KMS-11 (cell line): Measurements from ENCODE around the gene MOB3B.

Experiments
- H2AFZ ChIP-seq: fragments of 200-600 bp; sonication (generic); 2 replicates; pipeline ENCODE4 v1.6.1; 2016; ENCODE audit warnings: antibody characterized with exemption, mixed run types, low read depth
- H3K27ac ChIP-seq: fragments of 200-600 bp; sonication (generic); 2 replicates; pipeline ENCODE4 v1.6.1; 2016; ENCODE audit warnings: mild to moderate bottlenecking, mixed run types
- H3K27me3 ChIP-seq: fragments of 200-600 bp; sonication (generic); 2 replicates; pipeline ENCODE4 v1.6.1; 2017; ENCODE audit warnings: mild to moderate bottlenecking, low read depth, mixed run types, moderate library complexity; ENCODE audit not compliant: insufficient read depth
- H3K36me3 ChIP-seq: fragments of 200-600 bp; sonication (generic); 2 replicates; pipeline ENCODE4 v1.6.1; 2017; ENCODE audit warnings: mild to moderate bottlenecking, mixed run types; ENCODE audit not compliant: insufficient read depth
- H3K4me1 ChIP-seq: fragments of 200-600 bp; sonication (generic); 2 replicates; pipeline ENCODE4 v1.6.1; 2016; ENCODE audit warnings: mild to moderate bottlenecking, low read depth, mixed run types; ENCODE audit not compliant: poor library complexity, severe bottlenecking
- H3K4me2 ChIP-seq: fragments of 200-600 bp; sonication (generic); 2 replicates; pipeline ENCODE4 v1.7.0; 2016; ENCODE audit warnings: mild to moderate bottlenecking, mixed run types
- H3K4me3 ChIP-seq: fragments of 200-600 bp; sonication (generic); IDR thresholded peaks from 2 replicates; pipeline ENCODE4 v1.6.1; 2017; ENCODE audit warnings: low read depth, low read length, mixed read lengths; ENCODE audit not compliant: insufficient read depth
- H3K79me2 ChIP-seq: fragments of 200-600 bp; sonication (generic); 2 replicates; pipeline ENCODE4 v1.6.1; 2016; ENCODE audit warnings: low read depth, mixed run types; ENCODE audit not compliant: insufficient read depth
- H3K9ac ChIP-seq: fragments of 200-600 bp; sonication (generic); 2 replicates; pipeline ENCODE4 v1.6.1; 2016; ENCODE audit warnings: mild to moderate bottlenecking, mixed run types
- H4K20me1 ChIP-seq: fragments of 200-600 bp; sonication (generic); 2 replicates; pipeline ENCODE4 v1.6.1; 2016; ENCODE audit warnings: mild to moderate bottlenecking, mixed run types; ENCODE audit not compliant: insufficient read depth
- CTCF ChIP-seq: fragments of 200-600 bp; sonication (generic); conservative IDR thresholded peaks from 2 replicates; pipeline ENCODE4 v1.6.1; 2017; ENCODE audit warnings: low read depth, mild to moderate bottlenecking, antibody characterized with exemption, low read length, moderate library complexity, mixed read lengths

The MOB3B gene

GRCh38 chr9:27377147-27377807, 152.3 kb downstream of the MOB3B start:
- no peak overlapping the region for H3K4me2 ChIP-seq
- H3K27me3 ChIP-seq, result no peaks in the 10 kb centered on the region
- no peak overlapping the region for H3K4me3 ChIP-seq
- no peaks in the 10 kb centered on the region for H4K20me1 ChIP-seq
- no peaks in the 10 kb centered on the region for H3K79me2 ChIP-seq
- H2AFZ ChIP-seq, result no peak overlapping the region
- no peak overlapping the region for H3K9ac ChIP-seq
- H3K27ac ChIP-seq, result no peak overlapping the region
- no peaks in the 10 kb centered on the region for H3K36me3 ChIP-seq
- TF ChIP-seq CTCF, result no peak
- H3K4me1 ChIP-seq, result no peaks in the 10 kb centered on the region

- Histone ChIP-seq H3K4me1 (no peaks in the 10 kb centered on the region), H3K9ac (no peak overlapping the region), H3K4me2 (no peak overlapping the region), H3K27me3 (peaks cover 8% of the 10 kb centered on the region), H3K4me3 (no peak overlapping the region), H3K79me2 (no peaks in the 10 kb centered on the region), H3K36me3 (no peaks in the 10 kb centered on the region), H4K20me1 (no peaks in the 10 kb centered on the region), H2AFZ (no peak overlapping the region), H3K27ac (no peak overlapping the region)
- no peak for TF ChIP-seq CTCF
These were observed 155.8 kb downstream of the MOB3B start for GRCh38 chr9:27373851-27374250.

DNA sequence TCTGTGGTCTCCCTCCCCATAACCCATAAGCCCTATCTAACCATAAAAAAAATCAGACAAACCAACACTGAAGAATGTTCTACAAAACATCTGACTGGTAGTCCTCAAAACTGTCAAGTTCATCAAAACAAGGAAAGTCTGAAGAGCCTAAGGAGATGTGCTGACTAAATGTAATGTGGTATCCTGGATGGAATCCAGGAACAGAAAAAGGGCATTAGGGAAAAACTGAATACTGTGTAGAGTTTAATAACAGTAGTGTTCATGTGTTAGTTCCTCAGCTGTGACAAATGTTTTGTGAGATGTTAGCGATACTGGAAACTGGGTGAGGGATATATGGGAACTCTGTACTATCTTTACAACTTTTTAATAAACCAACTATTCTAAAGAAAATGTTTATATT, 157.0 kb downstream of the MOB3B start:
- no peak for TF ChIP-seq CTCF
- Histone ChIP-seq H3K4me1 (peaks cover 4% of the 10 kb centered on the region), H3K27ac (no peak overlapping the region), H3K79me2 (no peaks in the 10 kb centered on the region), H3K4me2 (no peak overlapping the region), H3K9ac (no peak overlapping the region), H4K20me1 (no peaks in the 10 kb centered on the region), H3K27me3 (peaks cover 21% of the 10 kb centered on the region), H3K36me3 (no peaks in the 10 kb centered on the region), H2AFZ (no peak overlapping the region), H3K4me3 (no peak overlapping the region)

GRCh38 chr9:27371382-27371781, 158.2 kb downstream of the MOB3B start:
- Histone ChIP-seq H3K27me3 (peaks cover 27% of the 10 kb centered on the region), H3K79me2 (no peaks in the 10 kb centered on the region), H3K4me3 (no peak overlapping the region), H3K4me2 (no peak overlapping the region), H3K36me3 (no peaks in the 10 kb centered on the region), H3K9ac (no peak overlapping the region), H3K4me1 (peaks cover 17% of the 10 kb centered on the region), H2AFZ (no peak overlapping the region), H3K27ac (no peak overlapping the region), H4K20me1 (no peaks in the 10 kb centered on the region)
- no peak for TF ChIP-seq CTCF
